Peyer's patch (tissue), 4 donors: ENCODE data around the gene YAP1. TPM values are rescaled to one million over a fixed set of nuclear protein-coding genes. Genes with fewer than 3 reads are reported as not detected.

Experiments used
- DNase-seq, 3 donors: peaks; one replicate each; pipeline ENCODE4 v3.0.0-alpha.2; 2017 to 2019
- H3K27ac ChIP-seq, 4 donors: fragments of 200-600 bp; sonication (generic); one replicate each; pipeline ENCODE4 v1.5.1; 2016 to 2019
- H3K27me3 ChIP-seq, 2 donors: fragments of 200-600 bp; sonication (generic); one replicate each; pipeline ENCODE4 v1.5.1; 2019
- H3K36me3 ChIP-seq, 3 donors: fragments of 200-600 bp; sonication (generic); one replicate each; pipeline ENCODE4 v1.5.1; 2016 to 2019
- H3K4me1 ChIP-seq, 4 donors: fragments of 200-600 bp; sonication (generic); one replicate each; pipeline ENCODE4 v1.5.1; 2016 to 2019
- H3K4me3 ChIP-seq, 4 donors: fragments of 200-600 bp; sonication (generic); 1 replicate in 3 of 4; 2 replicates in 1 of 4; pipeline ENCODE4 v1.5.1; 2016 to 2019; ENCODE audit warnings: mild to moderate bottlenecking in 1 of 4
- H3K9me3 ChIP-seq, 4 donors: fragments of 200-600 bp; sonication (generic); one replicate each; pipeline ENCODE4 v1.5.1; 2016 to 2019; ENCODE audit warnings: mild to moderate bottlenecking in 1 of 4
- CTCF ChIP-seq, 6 experiments: fragments of 450-650 bp in 4 of 6; fragments of 200-600 bp in 2 of 6; sonication (generic) in 1 of 6; IDR thresholded peaks; one replicate each; pipeline ENCODE4 v1.5.1; 2017 to 2019; ENCODE audit warnings: antibody characterized with exemption in 6 of 6, mild to moderate bottlenecking in 3 of 6, moderate library complexity in 1 of 6
- POLR2A ChIP-seq, 2 donors: fragments of 450-650 bp; IDR thresholded peaks; one replicate each; pipeline ENCODE4 v1.5.1; 2017; ENCODE audit warnings: antibody characterized with exemption in 2 of 2, mild to moderate bottlenecking in 2 of 2, moderate library complexity in 2 of 2
- total RNA-seq, 4 donors: library from RNA; depleted of rRNA; stranded (reverse); fragments of >200 nt; gene quantifications; one replicate each; pipeline ENCODE4 v1.1.0, GENCODE V29; 2016

YAP1 gene
- total RNA-seq, 4 donors from 2014 or later: 99.8 to 163 (median 133) TPM

GRCh38 chr11:102071497-102072472 is 38.5 kb upstream of the YAP1 start:
- Histone ChIP-seq H3K4me3 (no peak overlapping the region), H3K27me3 (no peaks in the 10 kb centered on the region), H3K36me3 (no peaks in the 10 kb centered on the region), H3K4me1 (no peaks in the 10 kb centered on the region), H3K27ac (no peak overlapping the region), H3K9me3 (peaks cover 0 to 8% (median 0%) of the 10 kb centered on the region in 4 donors)
- DNase-seq: no peak
- TF ChIP-seq CTCF (IDR thresholded peaks at IDR 0.05) (no peak), POLR2A (IDR thresholded peaks at IDR 0.05) (no peak)

GRCh38 chr11:102073253-102073652 is 37.0 kb upstream of the YAP1 start:
- DNase-seq: no peak
- no peak overlapping the region for H3K27ac ChIP-seq
- H3K27me3 ChIP-seq: no peaks in the 10 kb centered on the region
- no peaks in the 10 kb centered on the region for H3K4me1 ChIP-seq
- peaks cover 0 to 8% (median 0%) of the 10 kb centered on the region in 4 donors for H3K9me3 ChIP-seq
- no peak overlapping the region for H3K4me3 ChIP-seq
- no peaks in the 10 kb centered on the region for H3K36me3 ChIP-seq
- no peak for TF ChIP-seq CTCF (IDR thresholded peaks at IDR 0.05)
- TF ChIP-seq POLR2A (IDR thresholded peaks at IDR 0.05): no peak

GRCh38 chr11:102079625-102080024 is 30.6 kb upstream of the YAP1 start:
- H3K9me3 ChIP-seq: no peaks in the 10 kb centered on the region
- no peak overlapping the region for H3K4me3 ChIP-seq
- no peak for TF ChIP-seq CTCF (IDR thresholded peaks at IDR 0.05)
- TF ChIP-seq POLR2A (IDR thresholded peaks at IDR 0.05): no peak
- H3K27me3 ChIP-seq: no peaks in the 10 kb centered on the region
- no peaks in the 10 kb centered on the region for H3K4me1 ChIP-seq
- no peak overlapping the region for H3K27ac ChIP-seq
- no peaks in the 10 kb centered on the region for H3K36me3 ChIP-seq
- no peak for DNase-seq

GRCh38 chr11:102081313-102081712 is 28.9 kb upstream of the YAP1 start:
- no peaks in the 10 kb centered on the region for H3K4me1 ChIP-seq
- H3K9me3 ChIP-seq: no peaks in the 10 kb centered on the region
- H3K27me3 ChIP-seq: no peaks in the 10 kb centered on the region
- DNase-seq: no peak
- no peak for TF ChIP-seq CTCF (IDR thresholded peaks at IDR 0.05)
- no peak for TF ChIP-seq POLR2A (IDR thresholded peaks at IDR 0.05)
- no peak overlapping the region for H3K4me3 ChIP-seq
- no peak overlapping the region for H3K27ac ChIP-seq
- H3K36me3 ChIP-seq: no peaks in the 10 kb centered on the region

GRCh38 chr11:102085864-102086551 is 24.2 kb upstream of the YAP1 start:
- Histone ChIP-seq H3K27me3 (no peaks in the 10 kb centered on the region), H3K4me1 (no peaks in the 10 kb centered on the region), H3K9me3 (no peaks in the 10 kb centered on the region), H3K36me3 (no peaks in the 10 kb centered on the region), H3K27ac (no peak overlapping the region), H3K4me3 (no peak overlapping the region)
- DNase-seq: no peak
- TF ChIP-seq POLR2A (IDR thresholded peaks at IDR 0.05) (no peak), CTCF (IDR thresholded peaks at IDR 0.05) (no peak)
